ENCODE measurements around the gene SNAP29.

GRCh38 chr22:20904008-20904979 is 45.5 kb downstream of the SNAP29 start:
- TF ChIP-seq CTCF (IDR thresholded peaks at IDR 0.05), result no peak
- no peak for TF ChIP-seq POLR2A (IDR thresholded peaks at IDR 0.05)

Data from testis (tissue), 2 donors.